ENCODE results near the gene MAP7D2.

Gene MAP7D2

GRCh38 chrX:20042221-20042620 is 74.5 kb downstream of the MAP7D2 start:
- Mint-ChIP-seq H3K27ac (no peak overlapping the region), H3K36me3 (peaks cover 0 to 22% of the 10 kb centered on the region in 2 donors), H3K4me3 (no peak overlapping the region), H3K9me3 (no peaks in the 10 kb centered on the region), H3K4me1 (no peaks in the 10 kb centered on the region), H3K27me3 (peaks cover 0 to 5% of the 10 kb centered on the region in 2 donors)
- no peak for ATAC-seq (replicated peaks)
- no peak for DNase-seq

GRCh38 chrX:20038966-20039365 is 77.7 kb downstream of the MAP7D2 start:
- Mint-ChIP-seq H3K36me3 (peaks cover 0 to 22% of the 10 kb centered on the region in 2 donors), H3K4me1 (no peaks in the 10 kb centered on the region), H3K27ac (no peak overlapping the region), H3K27me3 (peaks cover 0 to 5% of the 10 kb centered on the region in 2 donors), H3K4me3 (no peak overlapping the region), H3K9me3 (no peaks in the 10 kb centered on the region)
- ATAC-seq (replicated peaks) (no peak), DNase-seq (no peak)

- Mint-ChIP-seq H3K9me3 (no peaks in the 10 kb centered on the region), H3K4me1 (no peaks in the 10 kb centered on the region), H3K27ac (no peak overlapping the region), H3K27me3 (peaks cover 0 to 5% of the 10 kb centered on the region in 2 donors), H3K4me3 (no peak overlapping the region), H3K36me3 (peaks cover 0 to 10% of the 10 kb centered on the region in 2 donors)
- DNase-seq, result no peak
- ATAC-seq (replicated peaks), result peak in 1 of 2 donors; percentile 57
These were observed 79.5 kb downstream of the MAP7D2 start for GRCh38 chrX:20037186-20037585.

GRCh38 chrX:20032201-20032600 is 84.5 kb downstream of the MAP7D2 start:
- ATAC-seq (replicated peaks), result no peak
- H3K9me3 Mint-ChIP-seq, result no peaks in the 10 kb centered on the region
- H3K27me3 Mint-ChIP-seq, result no peaks in the 10 kb centered on the region

DNA sequence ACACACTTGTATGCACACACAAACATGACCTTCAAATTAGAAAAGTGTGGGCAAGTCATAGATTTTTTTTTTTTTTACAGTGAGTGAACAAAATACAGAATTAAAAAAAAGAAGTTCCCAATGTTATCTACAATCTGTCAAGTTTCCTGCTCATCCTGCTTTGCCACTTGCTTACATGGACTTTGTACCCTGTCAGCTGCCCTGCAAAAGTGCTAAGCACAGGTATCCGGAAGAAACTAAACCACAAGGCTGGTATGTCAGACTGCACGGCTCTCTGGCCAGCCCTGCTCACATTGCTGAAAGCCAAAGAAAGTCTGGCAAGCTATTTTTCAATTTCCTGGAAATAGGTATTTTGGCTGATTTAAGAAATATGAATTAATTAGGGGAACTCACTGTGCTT is 87.0 kb downstream of the MAP7D2 start:
- no peaks in the 10 kb centered on the region for H3K9me3 Mint-ChIP-seq
- H3K36me3 Mint-ChIP-seq, result peaks cover 0 to 7% of the 10 kb centered on the region in 2 donors
- no peak for ATAC-seq (replicated peaks)
- H3K4me3 Mint-ChIP-seq, result no peak overlapping the region
- H3K4me1 Mint-ChIP-seq, result no peaks in the 10 kb centered on the region
- DNase-seq, result no peak
- no peak overlapping the region for H3K27ac Mint-ChIP-seq
- no peaks in the 10 kb centered on the region for H3K27me3 Mint-ChIP-seq

More at GRCh38 chrX:20032201-20032600, 84.5 kb downstream of the MAP7D2 start:
- H3K27ac Mint-ChIP-seq, result no peak overlapping the region
- no peak for DNase-seq
- no peaks in the 10 kb centered on the region for H3K36me3 Mint-ChIP-seq
- no peaks in the 10 kb centered on the region for H3K4me1 Mint-ChIP-seq
- H3K4me3 Mint-ChIP-seq, result no peak overlapping the region

DNA sequence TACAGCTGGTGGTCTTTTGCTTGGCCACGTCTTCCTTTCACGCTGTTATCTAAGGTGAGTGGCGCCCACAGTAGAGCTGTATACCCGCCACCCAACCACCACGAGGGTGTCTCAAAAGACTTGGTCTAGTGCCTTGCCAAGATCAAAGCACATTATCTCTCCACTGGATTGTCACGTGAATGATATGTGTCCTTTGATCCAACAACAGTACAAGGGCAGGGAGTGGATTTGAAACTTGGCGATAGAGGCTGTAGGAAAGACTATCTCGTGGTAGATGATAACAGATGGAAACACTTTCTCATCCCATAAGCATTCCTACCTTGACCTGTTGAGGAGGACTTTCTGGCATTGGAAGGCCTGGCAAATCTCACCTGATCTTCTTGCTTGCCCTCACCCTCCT is 88.1 kb downstream of the MAP7D2 start:
- H3K4me3 Mint-ChIP-seq, result no peak overlapping the region
- no peak overlapping the region for H3K27ac Mint-ChIP-seq
- H3K9me3 Mint-ChIP-seq, result no peaks in the 10 kb centered on the region
- peaks cover 0 to 8% of the 10 kb centered on the region in 2 donors for H3K36me3 Mint-ChIP-seq
- no peak for DNase-seq
- H3K4me1 Mint-ChIP-seq, result no peaks in the 10 kb centered on the region
- no peak for ATAC-seq (replicated peaks)
- no peaks in the 10 kb centered on the region for H3K27me3 Mint-ChIP-seq

- DNase-seq, result no peak
- no peak for ATAC-seq (replicated peaks)
- H3K27ac Mint-ChIP-seq, result no peak overlapping the region
- H3K9me3 Mint-ChIP-seq, result no peaks in the 10 kb centered on the region
- H3K36me3 Mint-ChIP-seq, result peaks cover 0 to 19% of the 10 kb centered on the region in 2 donors
- H3K27me3 Mint-ChIP-seq, result peaks cover 0 to 7% of the 10 kb centered on the region in 2 donors
- H3K4me1 Mint-ChIP-seq, result no peaks in the 10 kb centered on the region
- no peak overlapping the region for H3K4me3 Mint-ChIP-seq
These were observed 90.4 kb downstream of the MAP7D2 start for GRCh38 chrX:20026278-20026677.

DNA sequence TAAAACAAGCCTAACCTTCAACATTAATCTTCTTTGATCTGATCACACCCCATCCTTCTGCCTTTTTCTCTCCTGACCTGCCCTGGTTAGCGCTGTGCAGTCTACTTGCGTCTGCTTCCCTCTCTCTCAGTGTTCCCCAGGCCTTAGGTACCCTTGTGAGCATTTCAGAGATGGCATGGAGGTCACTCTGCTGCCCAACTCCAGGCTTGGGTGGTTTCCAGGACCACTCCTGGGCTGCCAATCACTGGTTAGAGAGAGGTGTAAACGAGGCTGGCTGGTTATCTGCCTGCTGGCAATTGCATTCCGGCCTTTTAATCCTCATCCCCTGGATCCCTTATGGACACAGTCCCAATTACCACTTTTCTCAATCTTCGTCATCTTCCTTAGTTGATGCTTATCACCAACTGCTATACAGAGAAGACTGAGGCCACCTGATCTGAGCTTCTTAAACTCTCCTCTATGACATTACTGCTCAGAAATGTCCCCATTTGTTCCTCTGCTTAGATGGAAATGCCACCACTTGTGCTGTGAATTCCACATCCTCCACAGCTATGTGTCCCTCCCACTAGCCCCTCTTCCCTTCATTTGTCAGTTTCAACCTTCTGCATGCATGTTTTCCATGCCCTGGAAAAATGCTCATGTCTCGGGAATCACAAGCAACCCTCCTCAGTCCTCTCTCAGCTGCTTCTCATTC is 96.9 kb downstream of the MAP7D2 start:
- Mint-ChIP-seq H3K27me3 (peaks cover 0 to 7% of the 10 kb centered on the region in 2 donors), H3K9me3 (peaks cover 9 to 16% of the 10 kb centered on the region in 2 donors), H3K4me3 (no peak overlapping the region), H3K36me3 (peaks cover 7 to 36% of the 10 kb centered on the region in 2 donors), H3K27ac (no peak overlapping the region), H3K4me1 (peaks cover 3 to 5% of the 10 kb centered on the region in 2 donors)
- DNase-seq (no peak), ATAC-seq (replicated peaks) (no peak)

DNA sequence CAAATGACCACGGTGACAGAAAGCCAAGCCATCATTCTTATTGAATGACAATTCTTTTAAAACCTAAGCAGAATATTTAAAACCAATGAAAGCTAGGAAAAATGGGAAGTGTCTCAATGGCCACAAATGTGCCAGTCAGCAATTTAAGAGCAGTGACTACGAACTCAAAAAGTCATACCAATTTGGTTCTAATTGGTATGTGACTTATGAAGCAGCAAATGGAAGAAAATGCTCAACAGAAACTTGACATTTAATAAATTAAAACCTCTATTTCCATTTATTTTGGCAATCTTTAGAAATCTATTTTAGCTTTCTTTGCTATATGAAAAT is 100.1 kb downstream of the MAP7D2 start:
- no peak for DNase-seq
- no peak for ATAC-seq (replicated peaks)
- H3K36me3 Mint-ChIP-seq, result peaks cover 7 to 38% of the 10 kb centered on the region in 2 donors
- H3K27me3 Mint-ChIP-seq, result no peaks in the 10 kb centered on the region
- peaks cover 9 to 16% of the 10 kb centered on the region in 2 donors for H3K9me3 Mint-ChIP-seq
- peaks cover 3 to 5% of the 10 kb centered on the region in 2 donors for H3K4me1 Mint-ChIP-seq
- no peak overlapping the region for H3K4me3 Mint-ChIP-seq
- no peak overlapping the region for H3K27ac Mint-ChIP-seq

DNA sequence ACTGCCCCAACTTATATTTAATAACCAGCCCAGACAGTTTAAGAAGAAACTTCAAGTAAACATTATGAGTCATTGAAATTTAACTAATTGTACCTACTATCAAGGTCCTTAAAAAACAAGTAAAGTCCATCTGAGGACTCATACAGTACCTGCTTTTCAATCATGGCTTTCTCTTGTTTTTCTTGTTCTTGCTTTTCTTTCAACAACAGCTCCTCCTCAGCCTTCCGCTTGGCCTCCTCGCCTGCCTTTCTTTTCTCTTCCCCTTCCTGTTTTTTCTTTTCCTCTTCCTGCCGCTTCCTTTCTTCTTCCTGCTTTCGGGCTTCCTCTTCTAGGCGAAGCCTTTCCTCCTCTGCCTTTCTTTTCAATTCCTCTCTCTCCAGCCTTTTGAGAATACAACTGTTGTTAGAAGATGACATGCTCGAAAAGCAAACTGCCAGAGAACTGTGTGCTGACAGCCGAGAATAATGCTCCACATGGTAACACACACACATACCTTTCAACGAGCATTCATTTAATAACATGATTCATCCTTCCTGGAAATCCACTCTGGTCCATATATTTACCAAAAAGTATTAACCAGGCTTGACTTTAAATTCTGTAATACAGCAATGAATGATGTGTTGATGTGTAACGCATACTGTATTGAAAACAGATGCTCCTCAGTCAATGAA is 100.6 kb downstream of the MAP7D2 start:
- H3K4me1 Mint-ChIP-seq, result peaks cover 3 to 5% of the 10 kb centered on the region in 2 donors
- H3K36me3 Mint-ChIP-seq, result peaks cover 7 to 40% of the 10 kb centered on the region in 2 donors
- peaks cover 9 to 16% of the 10 kb centered on the region in 2 donors for H3K9me3 Mint-ChIP-seq
- peak overlapping the region; percentile 25 for H3K27ac Mint-ChIP-seq
- no peaks in the 10 kb centered on the region for H3K27me3 Mint-ChIP-seq
- ATAC-seq (replicated peaks) (no peak), DNase-seq (no peak)
- peak overlapping the region in 1 of 2 donors; percentile 47 for H3K4me3 Mint-ChIP-seq

GRCh38 chrX:20015422-20015821 is 101.3 kb downstream of the MAP7D2 start:
- Mint-ChIP-seq H3K4me1 (peaks cover 3 to 5% of the 10 kb centered on the region in 2 donors), H3K36me3 (peaks cover 7 to 44% of the 10 kb centered on the region in 2 donors), H3K27me3 (no peaks in the 10 kb centered on the region), H3K4me3 (no peak overlapping the region), H3K9me3 (peaks cover 9 to 16% of the 10 kb centered on the region in 2 donors), H3K27ac (peak overlapping the region; percentile 1)
- peak; percentile 64 to 71 for ATAC-seq (replicated peaks)
- DNase-seq, result no peak

DNA sequence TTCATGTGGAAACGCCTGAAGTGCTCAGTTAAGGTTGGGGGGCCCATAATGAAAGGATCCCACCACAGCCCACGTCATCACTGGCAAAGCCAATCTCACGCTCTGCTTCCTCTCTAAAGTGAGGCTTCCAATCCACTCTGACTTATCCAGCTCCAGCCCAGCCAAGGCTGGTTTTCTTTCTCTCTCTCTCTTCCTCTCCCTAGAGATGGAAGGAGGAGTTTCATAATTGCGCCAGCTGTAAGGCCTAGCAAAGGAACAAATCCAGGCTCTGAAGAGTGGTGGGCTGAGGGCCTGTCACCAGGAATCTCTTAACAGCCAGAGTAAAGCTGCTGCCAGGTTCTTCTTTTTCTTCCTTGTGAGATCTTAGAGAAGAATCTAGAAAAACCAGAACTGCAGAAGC is 105.1 kb downstream of the MAP7D2 start:
- peaks cover 3 to 5% of the 10 kb centered on the region in 2 donors for H3K4me1 Mint-ChIP-seq
- H3K4me3 Mint-ChIP-seq, result no peak overlapping the region
- peaks cover 4 to 38% of the 10 kb centered on the region in 2 donors for H3K36me3 Mint-ChIP-seq
- no peak overlapping the region for H3K27ac Mint-ChIP-seq
- DNase-seq (no peak), ATAC-seq (replicated peaks) (no peak)
- H3K27me3 Mint-ChIP-seq, result no peaks in the 10 kb centered on the region
- peaks cover 9 to 11% of the 10 kb centered on the region in 2 donors for H3K9me3 Mint-ChIP-seq

DNA sequence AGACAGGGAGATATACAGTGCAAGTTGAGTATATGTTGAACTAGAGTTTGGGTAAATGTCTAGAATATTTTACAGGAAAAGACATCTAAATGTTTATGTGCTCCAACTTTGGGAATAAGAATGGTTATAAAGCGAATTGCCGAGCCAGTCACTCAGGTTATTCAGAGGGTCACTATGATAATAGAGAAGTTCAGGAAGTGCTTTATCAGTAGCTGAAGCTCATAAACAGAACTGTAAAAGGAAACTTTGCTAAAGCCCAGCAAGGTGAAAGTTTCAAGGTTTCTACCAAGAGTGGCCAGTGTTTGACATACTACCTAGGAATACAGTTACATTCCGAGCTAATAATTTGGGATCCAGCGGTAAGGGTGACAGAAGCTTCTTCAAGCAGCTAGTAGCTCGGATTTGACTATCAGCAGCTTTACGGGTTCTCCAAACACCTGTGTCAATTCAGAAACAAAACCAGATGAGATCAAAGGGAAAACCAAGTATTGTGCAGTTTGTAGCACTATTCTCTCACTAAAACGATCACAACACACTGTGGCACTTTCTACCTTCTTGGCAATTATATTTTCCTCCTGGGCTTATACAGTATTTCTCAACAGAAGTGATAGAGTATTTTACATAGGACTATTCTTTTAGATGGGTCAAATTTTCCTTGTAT is 108.6 kb downstream of the MAP7D2 start:
- no peak overlapping the region for H3K27ac Mint-ChIP-seq
- peaks cover 0 to 4% of the 10 kb centered on the region in 2 donors for H3K27me3 Mint-ChIP-seq
- ATAC-seq (replicated peaks), result no peak
- H3K9me3 Mint-ChIP-seq, result no peaks in the 10 kb centered on the region
- no peaks in the 10 kb centered on the region for H3K4me1 Mint-ChIP-seq
- H3K4me3 Mint-ChIP-seq, result no peak overlapping the region
- no peak for DNase-seq
- H3K36me3 Mint-ChIP-seq, result peaks cover 0 to 15% of the 10 kb centered on the region in 2 donors

DNA sequence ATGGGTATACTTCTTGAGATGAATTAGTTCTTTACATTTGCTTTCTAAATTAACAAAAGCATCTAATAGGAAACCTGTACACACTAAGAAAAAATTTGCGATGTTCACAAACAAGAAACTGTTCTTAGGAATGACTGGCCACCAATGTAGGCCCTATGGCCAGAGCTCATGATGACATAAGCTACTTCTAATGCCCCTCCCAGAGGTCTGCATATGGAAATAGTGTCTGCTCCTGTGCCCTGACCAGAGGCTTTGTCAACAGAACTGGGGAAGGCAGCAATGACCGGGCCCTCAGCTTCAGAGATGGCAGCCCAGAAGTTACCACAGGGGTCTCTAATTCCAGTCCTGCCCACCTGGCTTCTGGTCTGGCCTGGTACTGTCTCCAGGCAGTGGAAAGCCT is 110.8 kb downstream of the MAP7D2 start:
- H3K36me3 Mint-ChIP-seq, result peaks cover 0 to 2% of the 10 kb centered on the region in 2 donors
- no peak for ATAC-seq (replicated peaks)
- H3K27ac Mint-ChIP-seq, result no peak overlapping the region
- H3K4me1 Mint-ChIP-seq, result no peaks in the 10 kb centered on the region
- no peak overlapping the region for H3K4me3 Mint-ChIP-seq
- peaks cover 0 to 4% of the 10 kb centered on the region in 2 donors for H3K27me3 Mint-ChIP-seq
- no peaks in the 10 kb centered on the region for H3K9me3 Mint-ChIP-seq
- no peak for DNase-seq

All from stimulated activated naive B cell treated with anti-CD40 and anti-IgM and Interleukin-4, amounts not matched to agents 10 μg/mL and 1 μg/mL and 100 μg/mL, for 72 hours (primary cell).